ENCODE data around the gene DEFB123. TPM values are rescaled to one million over a fixed set of nuclear protein-coding genes. Genes with fewer than 3 reads are reported as not detected.
"Not testable (repeated sequence)": the region's sequence is repeated elsewhere in the genome, so short reads cannot be mapped to it uniquely, and the experiment has no call there.

DEFB123 gene
- total RNA-seq, 1 donor from 2014 or later: not detected

DNA sequence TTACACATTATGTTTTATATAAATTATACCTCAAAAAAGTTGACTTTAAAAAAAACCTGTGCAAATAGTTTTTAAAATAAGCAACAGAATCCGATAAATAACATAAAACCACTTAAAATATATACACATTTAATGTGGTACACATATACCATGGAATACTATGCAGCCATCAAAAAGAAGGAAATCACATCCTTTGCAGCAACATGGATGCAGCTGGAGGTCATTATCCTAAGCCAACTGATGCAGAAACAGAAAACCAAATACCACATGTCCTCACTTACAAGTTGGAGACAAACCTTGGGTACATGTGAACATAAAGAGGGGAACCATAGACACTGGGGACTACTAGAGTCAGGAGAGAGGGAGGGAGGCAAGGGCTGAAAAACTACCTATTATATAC lies 30.4 kb upstream of the DEFB123 start:
- H3K27ac Mint-ChIP-seq (ENCODE audit: unreplicated experiment): no peak overlapping the region
- H3K4me3 Mint-ChIP-seq (ENCODE audit: unreplicated experiment): no peak overlapping the region
- no peaks in the 10 kb centered on the region for H3K36me3 Mint-ChIP-seq (ENCODE audit: low read depth)
- DNase-seq (ENCODE audit: low spot score): no peak
- peaks cover 4% of the 10 kb centered on the region for H3K9me3 Mint-ChIP-seq (ENCODE audit: low read depth)
- TF ChIP-seq, protein P1, sequence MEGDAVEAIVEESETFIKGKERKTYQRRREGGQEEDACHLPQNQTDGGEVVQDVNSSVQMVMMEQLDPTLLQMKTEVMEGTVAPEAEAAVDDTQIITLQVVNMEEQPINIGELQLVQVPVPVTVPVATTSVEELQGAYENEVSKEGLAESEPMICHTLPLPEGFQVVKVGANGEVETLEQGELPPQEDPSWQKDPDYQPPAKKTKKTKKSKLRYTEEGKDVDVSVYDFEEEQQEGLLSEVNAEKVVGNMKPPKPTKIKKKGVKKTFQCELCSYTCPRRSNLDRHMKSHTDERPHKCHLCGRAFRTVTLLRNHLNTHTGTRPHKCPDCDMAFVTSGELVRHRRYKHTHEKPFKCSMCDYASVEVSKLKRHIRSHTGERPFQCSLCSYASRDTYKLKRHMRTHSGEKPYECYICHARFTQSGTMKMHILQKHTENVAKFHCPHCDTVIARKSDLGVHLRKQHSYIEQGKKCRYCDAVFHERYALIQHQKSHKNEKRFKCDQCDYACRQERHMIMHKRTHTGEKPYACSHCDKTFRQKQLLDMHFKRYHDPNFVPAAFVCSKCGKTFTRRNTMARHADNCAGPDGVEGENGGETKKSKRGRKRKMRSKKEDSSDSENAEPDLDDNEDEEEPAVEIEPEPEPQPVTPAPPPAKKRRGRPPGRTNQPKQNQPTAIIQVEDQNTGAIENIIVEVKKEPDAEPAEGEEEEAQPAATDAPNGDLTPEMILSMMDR (IDR thresholded peaks at IDR 0.05): no peak
- H3K4me1 Mint-ChIP-seq (ENCODE audit: low read depth): no peaks in the 10 kb centered on the region
- peaks cover 21% of the 10 kb centered on the region for H3K27me3 Mint-ChIP-seq (ENCODE audit: low read depth)

DNA sequence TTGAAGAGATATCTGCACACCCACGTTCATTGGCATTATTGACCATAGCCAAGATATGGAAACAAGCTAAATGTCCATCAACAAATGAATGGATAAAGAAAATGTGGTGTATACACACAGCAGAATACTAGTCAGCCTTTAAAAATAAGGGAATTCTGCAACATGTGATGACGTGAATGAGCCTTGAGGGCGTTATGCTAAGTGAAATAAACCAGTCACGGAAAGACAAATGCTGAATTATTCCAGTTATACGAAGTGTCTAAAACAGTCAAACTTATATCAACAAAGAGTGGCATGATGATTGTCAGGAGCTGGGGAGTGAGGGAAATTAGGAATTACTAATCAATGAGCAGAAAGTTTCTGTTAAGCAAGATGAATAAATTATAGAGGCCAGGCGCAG lies 26.1 kb upstream of the DEFB123 start:
- DNase-seq (ENCODE audit: low spot score): no peak
- H3K27me3 Mint-ChIP-seq (ENCODE audit: low read depth): peaks cover 14% of the 10 kb centered on the region
- H3K27ac Mint-ChIP-seq (ENCODE audit: unreplicated experiment): no peak overlapping the region
- no peaks in the 10 kb centered on the region for H3K36me3 Mint-ChIP-seq (ENCODE audit: low read depth)
- H3K4me3 Mint-ChIP-seq (ENCODE audit: unreplicated experiment): no peak overlapping the region
- H3K9me3 Mint-ChIP-seq (ENCODE audit: low read depth): peaks cover 5% of the 10 kb centered on the region
- TF ChIP-seq, protein P1 (IDR thresholded peaks at IDR 0.05): no peak
- H3K4me1 Mint-ChIP-seq (ENCODE audit: low read depth): no peaks in the 10 kb centered on the region

DNA sequence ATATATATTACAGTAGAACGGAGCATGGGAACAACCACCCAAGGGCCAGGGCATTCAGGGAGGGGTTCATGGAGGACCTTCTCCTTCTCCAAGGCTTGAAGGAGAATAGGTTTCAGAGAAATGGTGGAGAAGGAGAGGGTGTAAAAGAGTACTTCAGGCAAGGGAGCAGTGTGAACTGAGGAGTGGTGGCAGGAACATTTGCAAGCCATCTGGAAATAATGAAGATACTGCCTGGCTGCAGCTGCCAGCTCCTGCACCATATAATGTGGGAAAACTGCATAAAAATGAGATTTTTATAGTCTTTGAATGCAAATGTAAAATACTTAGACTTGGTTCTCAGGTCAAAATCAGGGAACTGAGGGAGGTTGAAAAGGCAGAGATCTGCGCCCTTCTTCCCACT lies 24.8 kb upstream of the DEFB123 start:
- Mint-ChIP-seq H3K36me3 (ENCODE audit: low read depth) (no peaks in the 10 kb centered on the region), H3K4me1 (ENCODE audit: low read depth) (no peaks in the 10 kb centered on the region), H3K27ac (ENCODE audit: unreplicated experiment) (no peak overlapping the region), H3K9me3 (ENCODE audit: low read depth) (peaks cover 5% of the 10 kb centered on the region), H3K27me3 (ENCODE audit: low read depth) (peaks cover 14% of the 10 kb centered on the region), H3K4me3 (ENCODE audit: unreplicated experiment) (no peak overlapping the region)
- DNase-seq (ENCODE audit: low spot score): no peak
- TF ChIP-seq, protein P1 (IDR thresholded peaks at IDR 0.05): no peak

DNA sequence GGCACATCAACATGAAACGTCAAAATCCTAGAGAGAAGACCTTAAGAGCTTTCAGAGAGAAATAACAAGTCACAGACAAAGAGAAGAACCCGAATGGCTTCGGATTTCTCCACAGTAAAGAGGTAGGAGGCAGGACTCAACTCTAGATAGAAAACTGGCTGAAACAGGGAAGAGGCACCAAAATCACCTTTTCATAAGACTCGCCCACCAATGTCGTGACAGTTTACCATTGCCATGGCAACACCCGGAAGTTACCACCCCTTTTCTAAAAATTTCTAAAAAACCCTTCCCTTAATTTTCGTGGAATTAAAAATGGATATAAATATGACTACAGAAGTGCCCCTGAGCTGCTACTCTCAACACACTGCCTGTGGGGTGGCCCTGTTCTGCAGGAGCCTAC lies 22.1 kb upstream of the DEFB123 start:
- Mint-ChIP-seq H3K36me3 (ENCODE audit: low read depth) (no peaks in the 10 kb centered on the region), H3K4me3 (ENCODE audit: unreplicated experiment) (no peak overlapping the region), H3K9me3 (ENCODE audit: low read depth) (peaks cover 5% of the 10 kb centered on the region), H3K4me1 (ENCODE audit: low read depth) (no peaks in the 10 kb centered on the region), H3K27me3 (ENCODE audit: low read depth) (peaks cover 7% of the 10 kb centered on the region), H3K27ac (ENCODE audit: unreplicated experiment) (no peak overlapping the region)
- no peak for DNase-seq (ENCODE audit: low spot score)
- TF ChIP-seq, protein P1 (IDR thresholded peaks at IDR 0.05): no peak

DNA sequence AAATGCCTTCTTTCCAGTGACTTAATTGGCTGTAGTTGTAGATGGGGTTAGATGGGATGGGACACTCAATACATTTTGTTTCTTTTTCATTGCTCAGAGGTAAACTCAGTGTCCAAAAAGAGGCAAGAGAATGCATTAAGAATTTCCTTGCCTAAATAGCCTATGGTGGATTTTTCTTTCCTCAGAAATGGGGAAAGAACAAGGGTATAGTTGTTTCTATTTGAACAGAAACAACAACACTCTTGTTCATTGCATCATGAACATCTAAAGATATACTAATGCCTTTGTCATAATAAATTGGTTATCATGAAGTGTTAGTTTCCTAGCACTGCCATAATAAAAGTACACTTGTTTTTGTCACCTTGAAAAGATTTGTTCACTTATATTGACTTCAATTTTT lies 14.6 kb upstream of the DEFB123 start:
- Mint-ChIP-seq H3K4me1 (ENCODE audit: low read depth) (no peaks in the 10 kb centered on the region), H3K36me3 (ENCODE audit: low read depth) (no peaks in the 10 kb centered on the region), H3K9me3 (ENCODE audit: low read depth) (peaks cover 5% of the 10 kb centered on the region), H3K27ac (ENCODE audit: unreplicated experiment) (no peak overlapping the region), H3K27me3 (ENCODE audit: low read depth) (peaks cover 29% of the 10 kb centered on the region), H3K4me3 (ENCODE audit: unreplicated experiment) (no peak overlapping the region)
- TF ChIP-seq, protein P1 (IDR thresholded peaks at IDR 0.05): no peak
- DNase-seq (ENCODE audit: low spot score): no peak

DNA sequence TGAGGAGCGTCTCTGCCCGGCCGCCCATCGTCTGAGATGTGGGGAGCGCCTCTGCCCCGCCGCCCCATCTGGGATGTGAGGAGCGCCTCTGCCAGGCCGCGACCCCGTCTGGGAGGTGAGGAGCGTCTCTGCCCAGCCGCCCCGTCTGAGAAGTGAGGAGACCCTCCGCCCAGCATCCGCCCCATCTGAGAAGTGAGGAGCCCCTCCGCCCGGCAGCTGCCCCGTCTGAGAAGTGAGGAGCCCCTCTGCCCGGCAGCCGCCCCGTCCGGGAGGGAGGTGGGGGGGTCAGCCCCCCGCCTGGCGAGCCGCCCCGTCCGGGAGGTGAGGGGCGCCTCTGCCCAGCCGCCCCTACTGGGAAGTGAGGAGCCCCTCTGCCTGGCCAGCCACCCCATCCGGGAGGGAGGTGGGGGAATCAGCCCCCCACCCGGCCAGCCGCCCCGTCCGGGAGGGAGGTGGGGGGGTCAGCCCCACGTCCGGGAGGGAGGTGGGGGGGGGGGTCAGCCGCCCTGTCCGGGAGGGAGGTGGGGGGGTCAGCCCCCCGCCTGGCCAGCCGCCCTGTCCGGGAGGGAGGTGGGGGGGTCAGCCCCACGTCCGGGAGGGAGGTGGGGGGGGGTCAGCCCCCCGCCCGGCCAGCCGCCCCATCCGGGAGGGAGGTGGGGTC lies 13.4 kb upstream of the DEFB123 start:
- not testable (repeated sequence) for H3K27ac Mint-ChIP-seq (ENCODE audit: unreplicated experiment); H3K36me3 Mint-ChIP-seq (ENCODE audit: low read depth); H3K4me1 Mint-ChIP-seq (ENCODE audit: low read depth); H3K4me3 Mint-ChIP-seq (ENCODE audit: unreplicated experiment); H3K9me3 Mint-ChIP-seq (ENCODE audit: low read depth); DNase-seq (ENCODE audit: low spot score)
- peaks cover 32% of the 10 kb centered on the region for H3K27me3 Mint-ChIP-seq (ENCODE audit: low read depth)

DNA sequence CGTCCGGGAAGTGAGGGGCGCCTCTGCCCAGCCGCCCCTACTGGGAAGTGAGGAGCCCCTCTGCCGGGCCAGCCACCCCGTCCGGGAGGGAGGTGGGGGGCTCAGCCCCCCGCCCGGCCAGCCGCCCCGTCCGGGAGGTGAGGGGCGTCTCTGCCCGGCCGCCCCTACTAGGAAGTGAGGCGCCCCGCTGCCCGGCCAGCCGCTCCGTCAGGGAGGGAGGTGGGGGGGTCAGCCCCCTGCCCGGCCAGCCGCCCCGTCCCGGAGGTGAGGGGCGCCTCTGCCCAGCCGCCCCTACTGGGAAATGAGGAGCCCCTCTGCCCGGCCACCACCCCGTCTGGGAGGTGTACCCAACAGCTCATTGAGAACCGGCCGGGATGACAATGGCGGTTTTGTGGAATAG lies 12.9 kb upstream of the DEFB123 start:
- H3K4me3 Mint-ChIP-seq (ENCODE audit: unreplicated experiment): not testable (repeated sequence)

More for the DNA sequence above, 12.9 kb upstream of the DEFB123 start:
- DNase-seq (ENCODE audit: low spot score); H3K4me1 Mint-ChIP-seq (ENCODE audit: low read depth); H3K9me3 Mint-ChIP-seq (ENCODE audit: low read depth); H3K27ac Mint-ChIP-seq (ENCODE audit: unreplicated experiment); H3K36me3 Mint-ChIP-seq (ENCODE audit: low read depth): not testable (repeated sequence)
- H3K27me3 Mint-ChIP-seq (ENCODE audit: low read depth): peaks cover 34% of the 10 kb centered on the region

Measured in chondrocyte (in vitro differentiated cells).